GM19395 (cell line): Measurements from ENCODE around the gene KIF1C.
"Not testable (repeated sequence)": the region's sequence is repeated elsewhere in the genome, so short reads cannot be mapped to it uniquely, and the experiment has no call there.

Source experiments
- ATAC-seq: cut with Tn5 transposase; IDR thresholded peaks from one replicate; pipeline ENCODE4 v1.9.1; 2021; ENCODE audit warnings: mild to moderate bottlenecking, moderate library complexity; ENCODE audit not compliant: unreplicated experiment

Gene KIF1C

DNA sequence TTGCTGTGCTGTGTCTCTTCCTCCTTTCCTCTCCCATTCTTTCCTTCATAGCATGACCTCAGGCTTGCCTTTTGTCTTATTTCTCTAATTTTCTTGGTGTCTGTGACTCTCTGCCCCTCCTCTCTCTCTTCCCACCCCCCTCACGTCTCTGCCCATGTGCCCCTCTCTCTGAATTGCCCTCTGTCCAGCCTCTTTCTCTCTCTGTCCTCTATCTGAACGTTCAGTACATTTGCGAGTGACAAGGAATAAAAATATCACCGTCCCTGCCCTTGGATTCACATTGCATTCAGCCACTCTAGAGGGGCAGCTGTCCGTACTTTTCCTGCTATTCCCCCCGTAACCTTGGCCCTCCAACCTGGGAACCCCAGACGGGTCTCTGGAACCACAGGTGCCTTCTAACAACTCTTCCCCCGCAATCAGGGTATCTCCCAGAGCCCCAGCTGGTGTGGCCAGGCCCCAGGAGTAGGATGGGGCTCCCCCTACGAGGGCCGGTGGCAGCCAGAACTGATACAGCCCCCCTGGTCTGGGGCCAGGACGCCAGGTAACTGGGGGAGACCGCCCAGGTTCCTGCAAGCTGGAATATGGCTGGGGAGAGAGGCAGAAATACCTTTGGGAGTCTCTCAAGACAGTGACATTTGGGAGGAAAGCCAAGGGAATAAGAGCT is 1.8 kb downstream of the KIF1C start:
- ATAC-seq: no peak

- no peak for ATAC-seq
Measured at GRCh38 chr17:5000237-5000639, 2.5 kb downstream of the KIF1C start.

DNA sequence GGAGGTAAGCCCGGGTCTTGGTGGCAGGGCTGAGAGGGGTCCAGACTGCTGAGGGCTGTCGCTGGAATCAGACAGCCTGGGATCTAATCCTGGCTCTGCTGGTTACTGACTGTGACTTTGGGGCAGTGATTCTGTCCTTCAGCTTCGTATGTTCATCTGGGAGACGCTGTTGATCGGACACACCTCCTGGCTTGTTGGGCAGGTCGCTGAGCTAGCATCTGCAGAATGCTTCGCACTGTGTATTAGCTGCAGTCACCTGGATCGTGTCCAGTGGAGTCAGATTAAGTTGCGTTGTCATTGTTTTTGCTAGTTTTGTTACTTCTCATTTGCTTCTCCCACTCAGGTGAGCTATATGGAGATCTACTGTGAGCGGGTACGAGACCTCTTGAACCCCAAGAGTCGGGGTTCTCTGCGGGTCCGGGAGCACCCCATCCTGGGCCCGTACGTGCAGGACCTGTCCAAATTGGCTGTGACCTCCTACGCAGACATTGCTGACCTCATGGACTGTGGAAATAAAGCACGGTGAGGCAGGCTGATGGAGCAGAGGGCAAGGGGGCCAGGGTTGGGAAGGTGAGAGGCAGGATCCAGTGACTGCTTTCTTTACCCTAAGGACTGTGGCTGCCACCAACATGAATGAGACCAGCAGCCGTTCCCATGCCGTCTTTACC is 4.5 kb downstream of the KIF1C start:
- ATAC-seq: no peak

GRCh38 chr17:5003214-5003867 is 5.6 kb downstream of the KIF1C start:
- ATAC-seq: no peak

DNA sequence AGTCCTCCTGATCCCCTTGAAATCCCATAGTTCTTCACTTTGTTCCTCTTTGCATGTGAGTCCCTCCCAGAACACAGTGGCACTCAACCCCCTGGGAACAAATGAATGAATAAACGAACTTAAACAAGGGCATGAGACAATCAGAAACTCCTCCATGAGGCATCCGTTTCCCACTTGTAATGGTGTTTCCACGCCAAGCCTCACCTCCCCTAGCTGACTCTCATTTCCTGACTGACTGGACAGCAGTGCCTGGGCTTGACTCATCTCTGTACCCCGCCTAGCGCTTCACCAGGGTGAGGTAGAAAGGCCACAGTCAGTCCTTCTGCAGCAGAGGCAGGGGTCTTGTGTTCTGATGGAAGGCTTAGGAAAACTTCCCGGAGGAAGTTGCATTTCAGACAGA is 14.2 kb downstream of the KIF1C start:
- no peak for ATAC-seq

DNA sequence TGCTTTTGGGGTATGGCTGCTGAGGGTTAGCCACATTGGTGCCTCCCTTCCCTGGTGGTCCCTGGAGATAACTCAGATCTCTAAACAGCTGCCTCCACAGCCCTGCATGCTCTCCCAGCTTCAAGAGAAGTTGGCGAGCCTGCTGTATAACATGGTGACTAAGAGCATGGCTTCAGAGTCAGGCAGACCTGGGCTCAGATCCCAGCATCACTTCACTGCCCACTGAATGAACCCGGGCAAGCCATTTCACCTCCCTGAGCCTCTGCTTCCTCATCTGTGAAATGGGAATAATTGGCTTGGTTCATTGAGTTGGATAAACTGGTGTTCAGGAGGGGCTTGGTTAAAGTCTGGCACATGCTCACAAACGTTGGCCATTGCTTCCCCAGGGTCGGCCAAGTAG is 16.6 kb downstream of the KIF1C start:
- ATAC-seq: no peak

DNA sequence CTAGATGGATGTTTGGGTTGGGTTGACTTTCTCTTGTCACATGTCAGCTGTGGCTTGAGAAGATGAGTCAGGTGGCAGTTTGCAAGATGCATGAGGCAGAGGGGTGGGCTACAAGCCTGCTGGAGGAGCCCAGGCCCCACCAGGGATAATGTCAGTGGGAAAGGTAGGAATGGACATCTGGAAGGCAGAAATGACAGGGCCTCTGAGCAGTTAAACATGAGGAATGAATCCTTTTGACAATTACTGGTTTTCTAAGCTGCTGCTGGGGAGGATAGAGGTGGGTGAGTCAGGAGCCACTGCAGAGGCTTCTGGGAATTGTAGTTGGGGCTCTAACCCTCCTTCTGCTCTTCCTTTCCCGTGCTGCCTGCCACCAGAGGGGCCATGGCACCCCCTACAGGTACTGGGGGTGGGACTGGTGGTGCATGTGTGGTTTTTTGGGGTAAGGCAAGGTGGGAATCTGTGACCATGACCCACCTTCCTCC is 21.8 kb downstream of the KIF1C start:
- no peak for ATAC-seq

GRCh38 chr17:5020502-5021023 is 22.8 kb downstream of the KIF1C start:
- no peak for ATAC-seq

- no peak for ATAC-seq
Measured at GRCh38 chr17:5022171-5022711, 24.5 kb downstream of the KIF1C start.

DNA sequence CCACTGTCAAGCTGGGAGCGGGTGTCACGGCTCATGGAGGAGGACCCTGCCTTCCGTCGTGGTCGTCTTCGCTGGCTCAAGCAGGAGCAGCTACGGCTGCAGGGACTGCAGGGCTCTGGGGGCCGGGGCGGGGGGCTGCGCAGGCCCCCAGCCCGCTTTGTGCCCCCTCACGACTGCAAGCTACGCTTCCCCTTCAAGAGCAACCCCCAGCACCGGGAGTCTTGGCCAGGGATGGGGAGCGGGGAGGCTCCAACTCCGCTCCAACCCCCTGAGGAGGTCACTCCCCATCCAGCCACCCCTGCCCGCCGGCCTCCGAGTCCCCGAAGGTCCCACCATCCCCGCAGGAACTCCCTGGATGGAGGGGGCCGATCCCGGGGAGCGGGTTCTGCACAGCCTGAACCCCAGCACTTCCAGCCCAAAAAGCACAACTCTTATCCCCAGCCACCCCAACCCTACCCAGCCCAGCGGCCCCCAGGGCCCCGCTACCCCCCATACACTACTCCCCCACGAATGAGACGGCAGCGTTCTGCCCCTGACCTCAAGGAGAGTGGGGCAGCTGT is 25.9 kb downstream of the KIF1C start:
- ATAC-seq: no peak

DNA sequence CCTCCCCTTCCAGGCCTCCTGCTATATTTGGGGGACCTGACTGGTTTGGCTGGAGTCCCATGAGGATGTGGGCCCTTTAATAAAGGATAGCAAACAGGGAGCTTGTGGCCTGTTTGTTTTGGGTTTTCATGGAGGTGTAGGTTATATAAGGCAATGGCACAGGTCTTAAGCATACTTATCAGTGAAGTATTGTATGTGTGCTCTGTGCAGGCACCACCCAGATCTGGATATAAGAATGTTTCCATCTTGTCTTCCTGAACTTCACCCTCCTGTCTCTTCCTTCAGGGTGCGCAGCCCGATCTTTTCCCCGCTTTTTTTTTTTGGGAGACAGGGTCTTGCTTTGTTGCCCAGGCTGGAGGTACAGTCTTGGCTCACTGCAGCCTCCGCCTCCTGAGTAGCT is 26.9 kb downstream of the KIF1C start:
- ATAC-seq: no peak

- no peak for ATAC-seq
Measured at GRCh38 chr17:5027299-5027698, 29.5 kb downstream of the KIF1C start.

- ATAC-seq: no peak
Measured at GRCh38 chr17:5027916-5028315, 30.2 kb downstream of the KIF1C start.

- ATAC-seq: not testable (repeated sequence)
Measured at GRCh38 chr17:5030168-5030567, 32.4 kb downstream of the KIF1C start.

DNA sequence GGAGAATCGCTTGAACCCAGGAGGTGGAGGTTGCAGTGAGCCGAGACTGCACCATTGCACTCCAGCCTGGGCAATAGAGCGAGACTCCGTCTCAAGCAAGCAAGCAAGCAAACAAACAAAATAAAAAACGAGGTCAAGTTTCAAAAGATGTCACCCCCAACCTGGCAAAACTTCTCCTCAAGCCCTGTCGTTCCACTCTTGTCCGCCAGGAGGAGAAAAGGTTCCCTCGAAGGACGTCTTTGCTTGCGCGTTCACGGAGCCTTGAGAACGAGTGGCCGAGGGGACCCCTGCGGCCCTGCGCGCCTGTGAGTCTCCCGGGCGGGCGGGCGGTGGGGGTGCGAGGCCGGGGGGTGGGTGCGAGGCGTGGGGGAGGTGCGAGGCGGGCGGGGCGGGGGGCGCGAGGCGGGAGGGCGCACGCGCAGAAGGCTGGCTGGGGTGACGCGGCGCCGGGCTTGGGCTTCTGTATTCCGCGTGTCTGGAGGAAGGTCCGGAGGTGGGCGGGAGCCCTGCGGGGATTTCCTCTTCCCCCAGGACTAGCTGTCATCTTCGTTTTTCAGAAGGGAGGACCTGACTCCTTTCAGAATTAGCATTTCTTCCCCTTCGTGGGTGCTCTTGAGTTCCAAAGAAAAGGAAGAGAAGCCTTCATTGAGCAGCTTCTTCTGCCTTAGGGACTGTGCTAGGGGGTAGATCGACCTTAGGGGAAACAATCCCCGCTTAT is 33.8 kb downstream of the KIF1C start:
- ATAC-seq: no peak

DNA sequence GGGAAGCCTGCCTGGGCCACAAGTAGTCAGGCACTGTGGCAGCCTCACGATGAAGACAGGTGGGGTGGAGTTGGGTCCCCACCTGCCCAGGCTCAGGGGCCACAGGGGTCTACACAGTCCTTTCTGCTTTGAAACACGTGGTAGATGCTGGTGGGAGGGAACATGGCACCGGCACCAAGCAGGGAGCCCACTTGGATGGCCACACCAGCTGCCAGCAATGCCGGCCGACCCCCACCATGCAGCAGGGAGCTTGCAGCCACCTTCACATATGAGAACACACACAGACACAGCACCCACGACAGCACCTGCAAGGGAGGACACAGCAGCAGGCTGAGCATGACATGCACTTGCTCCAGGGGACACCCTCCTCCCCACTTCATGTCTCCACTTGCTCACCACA is 35.1 kb downstream of the KIF1C start:
- ATAC-seq: no peak

GRCh38 chr17:5033352-5034015 is 35.7 kb downstream of the KIF1C start:
- no peak for ATAC-seq

GRCh38 chr17:5034063-5034462 is 36.3 kb downstream of the KIF1C start:
- ATAC-seq: no peak

GRCh38 chr17:5034651-5035050 is 36.9 kb downstream of the KIF1C start:
- no peak for ATAC-seq

DNA sequence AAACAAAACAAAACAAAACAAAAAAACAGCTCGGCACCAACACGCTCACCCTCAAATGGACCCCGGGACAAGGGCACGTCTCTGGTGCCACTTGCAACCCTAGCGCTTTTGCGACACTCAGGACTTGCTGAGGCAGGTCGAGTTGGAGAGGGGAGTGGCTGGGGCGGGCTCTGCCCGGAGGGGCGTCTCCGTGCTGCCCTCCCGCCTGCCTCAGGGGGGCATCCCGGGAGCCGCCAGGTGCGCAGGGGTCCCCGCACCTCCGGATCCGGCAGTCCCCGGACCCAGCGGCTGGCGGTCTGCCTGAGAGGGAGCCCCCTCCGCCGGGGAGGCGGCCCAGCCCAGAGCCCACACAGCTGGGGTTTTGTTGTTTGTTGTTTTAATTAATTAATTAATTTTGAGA is 37.6 kb downstream of the KIF1C start, which contains the start of gene SLC52A1:
TSS of gene SLC52A1 (minus strand) at position 112 of the 400 bp plus-strand sequence. CDS start 820 bp downstream, outside the sequence.
- ATAC-seq: no peak
